H1 (cell line): ENCODE results near the gene FGGY. TPM values are rescaled to one million over a fixed set of nuclear protein-coding genes. Genes with fewer than 3 reads are reported as not detected.

Experiments used
- EZH2 ChIP-seq: fragments of 200-600 bp; sonication (generic); IDR thresholded peaks from 2 replicates; pipeline ENCODE4 v1.7.1; 2012; ENCODE audit warnings: low read depth, mild to moderate bottlenecking, moderate library complexity, low read length, inconsistent platforms; ENCODE audit not compliant: severe bottlenecking
- KDM5A ChIP-seq: fragments of 200-600 bp; IDR thresholded peaks from 2 replicates; pipeline ENCODE4 v1.7.1; 2012; ENCODE audit warnings: mild to moderate bottlenecking, low read length, inconsistent platforms, mixed read lengths
- MAFK ChIP-seq: IDR thresholded peaks from 2 replicates; pipeline ENCODE4 v1.6.1; 2012; ENCODE audit warnings: low read depth, mild to moderate bottlenecking, improper control_type of control experiment, low read length
- POLR2AphosphoS5 ChIP-seq: IDR thresholded peaks from 2 replicates; pipeline ENCODE4 v1.6.1; 2011; ENCODE audit warnings: low read depth, low read length
- TAF1 ChIP-seq: IDR thresholded peaks from 2 replicates; pipeline ENCODE4 v1.6.1; 2011; ENCODE audit warnings: mild to moderate bottlenecking, low read depth, low read length
- TBP ChIP-seq: IDR thresholded peaks from 2 replicates; pipeline ENCODE4 v1.6.1; 2011; ENCODE audit warnings: low read depth, low read length, improper control_type of control experiment
- USF2 ChIP-seq: IDR thresholded peaks from 2 replicates; pipeline ENCODE4 v1.6.1; 2011; ENCODE audit warnings: low read length, improper control_type of control experiment
- YY1 ChIP-seq: IDR thresholded peaks from 2 replicates; pipeline ENCODE4 v1.6.1; 2011; ENCODE audit warnings: low read depth, mild to moderate bottlenecking, low read length
- polyA plus RNA-seq, 7 experiments: library from polyadenylated mRNA; depleted of rRNA in 3 of 7; stranded (reverse) in 5 of 7; unstranded in 2 of 7; fragments of >200 nt in 5 of 7; fragments of 200-250 nt in 2 of 7; gene quantifications; 1 replicate in 5 of 7; 2 replicates in 1 of 7; 4 replicates in 1 of 7; pipeline versions ENCODE4 v1.2.1 to v1.2.3, GENCODE V29; 2011 to 2013; ENCODE audit warnings: missing spikeins in 2 of 7, mixed read lengths in 2 of 7
- total RNA-seq: library from RNA; stranded (reverse); fragmentation: NEBNext Ultra II Directional; extraction: Animal tissue kit (Norgen Biotek cat#: 25700); gene quantifications from 2 replicates; pipeline ENCODE4 v1.2.1, GENCODE V29; 2021
- TF ChIP-seq, protein P1 (sequence below): fragments of 300-600 bp; sonication (generic); IDR thresholded peaks from 2 replicates; pipeline ENCODE4 v1.7.1; 2012; ENCODE audit warnings: low read length, moderate library complexity, mild to moderate bottlenecking, inconsistent platforms; ENCODE audit not compliant: insufficient replicate concordance
- TF ChIP-seq, protein P2 (sequence below): IDR thresholded peaks from 2 replicates; pipeline ENCODE4 v1.6.1; 2012; ENCODE audit warnings: low read length, inconsistent platforms

The FGGY gene
- total and polyA plus RNA-seq, 2 of the 8 experiments (the other 6 are each of a cell fraction or from before 2014, with no cell fraction given) = 10.3 to 12.5 TPM

GRCh38 chr1:59619557-59619956 lies 322.7 kb downstream of the FGGY start (continued):
- TF ChIP-seq, protein P1, sequence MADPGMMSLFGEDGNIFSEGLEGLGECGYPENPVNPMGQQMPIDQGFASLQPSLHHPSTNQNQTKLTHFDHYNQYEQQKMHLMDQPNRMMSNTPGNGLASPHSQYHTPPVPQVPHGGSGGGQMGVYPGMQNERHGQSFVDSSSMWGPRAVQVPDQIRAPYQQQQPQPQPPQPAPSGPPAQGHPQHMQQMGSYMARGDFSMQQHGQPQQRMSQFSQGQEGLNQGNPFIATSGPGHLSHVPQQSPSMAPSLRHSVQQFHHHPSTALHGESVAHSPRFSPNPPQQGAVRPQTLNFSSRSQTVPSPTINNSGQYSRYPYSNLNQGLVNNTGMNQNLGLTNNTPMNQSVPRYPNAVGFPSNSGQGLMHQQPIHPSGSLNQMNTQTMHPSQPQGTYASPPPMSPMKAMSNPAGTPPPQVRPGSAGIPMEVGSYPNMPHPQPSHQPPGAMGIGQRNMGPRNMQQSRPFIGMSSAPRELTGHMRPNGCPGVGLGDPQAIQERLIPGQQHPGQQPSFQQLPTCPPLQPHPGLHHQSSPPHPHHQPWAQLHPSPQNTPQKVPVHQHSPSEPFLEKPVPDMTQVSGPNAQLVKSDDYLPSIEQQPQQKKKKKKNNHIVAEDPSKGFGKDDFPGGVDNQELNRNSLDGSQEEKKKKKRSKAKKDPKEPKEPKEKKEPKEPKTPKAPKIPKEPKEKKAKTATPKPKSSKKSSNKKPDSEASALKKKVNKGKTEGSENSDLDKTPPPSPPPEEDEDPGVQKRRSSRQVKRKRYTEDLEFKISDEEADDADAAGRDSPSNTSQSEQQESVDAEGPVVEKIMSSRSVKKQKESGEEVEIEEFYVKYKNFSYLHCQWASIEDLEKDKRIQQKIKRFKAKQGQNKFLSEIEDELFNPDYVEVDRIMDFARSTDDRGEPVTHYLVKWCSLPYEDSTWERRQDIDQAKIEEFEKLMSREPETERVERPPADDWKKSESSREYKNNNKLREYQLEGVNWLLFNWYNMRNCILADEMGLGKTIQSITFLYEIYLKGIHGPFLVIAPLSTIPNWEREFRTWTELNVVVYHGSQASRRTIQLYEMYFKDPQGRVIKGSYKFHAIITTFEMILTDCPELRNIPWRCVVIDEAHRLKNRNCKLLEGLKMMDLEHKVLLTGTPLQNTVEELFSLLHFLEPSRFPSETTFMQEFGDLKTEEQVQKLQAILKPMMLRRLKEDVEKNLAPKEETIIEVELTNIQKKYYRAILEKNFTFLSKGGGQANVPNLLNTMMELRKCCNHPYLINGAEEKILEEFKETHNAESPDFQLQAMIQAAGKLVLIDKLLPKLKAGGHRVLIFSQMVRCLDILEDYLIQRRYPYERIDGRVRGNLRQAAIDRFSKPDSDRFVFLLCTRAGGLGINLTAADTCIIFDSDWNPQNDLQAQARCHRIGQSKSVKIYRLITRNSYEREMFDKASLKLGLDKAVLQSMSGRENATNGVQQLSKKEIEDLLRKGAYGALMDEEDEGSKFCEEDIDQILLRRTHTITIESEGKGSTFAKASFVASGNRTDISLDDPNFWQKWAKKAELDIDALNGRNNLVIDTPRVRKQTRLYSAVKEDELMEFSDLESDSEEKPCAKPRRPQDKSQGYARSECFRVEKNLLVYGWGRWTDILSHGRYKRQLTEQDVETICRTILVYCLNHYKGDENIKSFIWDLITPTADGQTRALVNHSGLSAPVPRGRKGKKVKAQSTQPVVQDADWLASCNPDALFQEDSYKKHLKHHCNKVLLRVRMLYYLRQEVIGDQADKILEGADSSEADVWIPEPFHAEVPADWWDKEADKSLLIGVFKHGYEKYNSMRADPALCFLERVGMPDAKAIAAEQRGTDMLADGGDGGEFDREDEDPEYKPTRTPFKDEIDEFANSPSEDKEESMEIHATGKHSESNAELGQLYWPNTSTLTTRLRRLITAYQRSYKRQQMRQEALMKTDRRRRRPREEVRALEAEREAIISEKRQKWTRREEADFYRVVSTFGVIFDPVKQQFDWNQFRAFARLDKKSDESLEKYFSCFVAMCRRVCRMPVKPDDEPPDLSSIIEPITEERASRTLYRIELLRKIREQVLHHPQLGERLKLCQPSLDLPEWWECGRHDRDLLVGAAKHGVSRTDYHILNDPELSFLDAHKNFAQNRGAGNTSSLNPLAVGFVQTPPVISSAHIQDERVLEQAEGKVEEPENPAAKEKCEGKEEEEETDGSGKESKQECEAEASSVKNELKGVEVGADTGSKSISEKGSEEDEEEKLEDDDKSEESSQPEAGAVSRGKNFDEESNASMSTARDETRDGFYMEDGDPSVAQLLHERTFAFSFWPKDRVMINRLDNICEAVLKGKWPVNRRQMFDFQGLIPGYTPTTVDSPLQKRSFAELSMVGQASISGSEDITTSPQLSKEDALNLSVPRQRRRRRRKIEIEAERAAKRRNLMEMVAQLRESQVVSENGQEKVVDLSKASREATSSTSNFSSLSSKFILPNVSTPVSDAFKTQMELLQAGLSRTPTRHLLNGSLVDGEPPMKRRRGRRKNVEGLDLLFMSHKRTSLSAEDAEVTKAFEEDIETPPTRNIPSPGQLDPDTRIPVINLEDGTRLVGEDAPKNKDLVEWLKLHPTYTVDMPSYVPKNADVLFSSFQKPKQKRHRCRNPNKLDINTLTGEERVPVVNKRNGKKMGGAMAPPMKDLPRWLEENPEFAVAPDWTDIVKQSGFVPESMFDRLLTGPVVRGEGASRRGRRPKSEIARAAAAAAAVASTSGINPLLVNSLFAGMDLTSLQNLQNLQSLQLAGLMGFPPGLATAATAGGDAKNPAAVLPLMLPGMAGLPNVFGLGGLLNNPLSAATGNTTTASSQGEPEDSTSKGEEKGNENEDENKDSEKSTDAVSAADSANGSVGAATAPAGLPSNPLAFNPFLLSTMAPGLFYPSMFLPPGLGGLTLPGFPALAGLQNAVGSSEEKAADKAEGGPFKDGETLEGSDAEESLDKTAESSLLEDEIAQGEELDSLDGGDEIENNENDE = no peak
- TF ChIP-seq, protein P2, sequence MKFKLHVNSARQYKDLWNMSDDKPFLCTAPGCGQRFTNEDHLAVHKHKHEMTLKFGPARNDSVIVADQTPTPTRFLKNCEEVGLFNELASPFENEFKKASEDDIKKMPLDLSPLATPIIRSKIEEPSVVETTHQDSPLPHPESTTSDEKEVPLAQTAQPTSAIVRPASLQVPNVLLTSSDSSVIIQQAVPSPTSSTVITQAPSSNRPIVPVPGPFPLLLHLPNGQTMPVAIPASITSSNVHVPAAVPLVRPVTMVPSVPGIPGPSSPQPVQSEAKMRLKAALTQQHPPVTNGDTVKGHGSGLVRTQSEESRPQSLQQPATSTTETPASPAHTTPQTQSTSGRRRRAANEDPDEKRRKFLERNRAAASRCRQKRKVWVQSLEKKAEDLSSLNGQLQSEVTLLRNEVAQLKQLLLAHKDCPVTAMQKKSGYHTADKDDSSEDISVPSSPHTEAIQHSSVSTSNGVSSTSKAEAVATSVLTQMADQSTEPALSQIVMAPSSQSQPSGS = no peak
- TF ChIP-seq EZH2 (no peak), KDM5A (no peak), TBP (no peak), POLR2AphosphoS5 (no peak), TAF1 (no peak), USF2 (no peak), YY1 (no peak), MAFK (no peak)
